NCI-H82 treated with DMSO at 0.1 percent for 48 hours (cell line): ENCODE data around the gene NTMT1.
"Not testable (repeated sequence)": the region's sequence is repeated elsewhere in the genome, so short reads cannot be mapped to it uniquely, and the experiment has no call there.

ENCODE experiments used
- DNase-seq: peaks from one replicate; lab custom pipeline; 2025; ENCODE audit not compliant: unreplicated experiment; lab: John Stamatoyannopoulos, UW

The NTMT1 gene, protein sequence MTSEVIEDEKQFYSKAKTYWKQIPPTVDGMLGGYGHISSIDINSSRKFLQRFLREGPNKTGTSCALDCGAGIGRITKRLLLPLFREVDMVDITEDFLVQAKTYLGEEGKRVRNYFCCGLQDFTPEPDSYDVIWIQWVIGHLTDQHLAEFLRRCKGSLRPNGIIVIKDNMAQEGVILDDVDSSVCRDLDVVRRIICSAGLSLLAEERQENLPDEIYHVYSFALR

DNA sequence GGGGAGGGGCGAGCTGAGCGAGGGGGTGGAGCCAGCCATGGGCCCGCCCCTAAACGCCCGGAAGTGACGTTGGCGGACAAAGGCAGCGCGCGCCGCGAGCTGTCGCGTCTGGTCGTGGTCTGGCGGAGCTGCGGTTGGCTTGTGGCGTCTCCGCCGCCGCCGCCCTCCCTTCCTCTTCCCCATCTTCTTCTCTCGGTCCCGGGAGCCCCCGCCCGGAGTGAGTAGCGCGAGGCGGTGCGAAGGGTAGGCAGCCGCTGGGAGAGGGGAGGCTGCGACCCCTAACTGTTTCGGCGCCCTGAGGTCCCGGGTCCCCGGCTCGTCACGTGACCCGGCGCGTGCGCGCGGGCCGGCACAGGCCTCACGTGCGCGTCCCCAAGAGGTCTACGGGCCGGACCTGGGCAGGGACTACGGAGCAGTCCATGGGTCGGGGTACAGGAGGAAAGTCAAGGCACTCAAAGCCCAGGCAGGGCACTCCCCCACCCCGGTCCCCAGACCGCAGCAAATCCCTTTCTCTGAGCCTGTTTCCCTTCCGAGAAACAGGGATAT is at the start of gene NTMT1:
NTMT1 (plus strand) TSS at position 85 of the 546 bp plus-strand sequence. CDS start 6,541 bp downstream, outside the sequence.
- peak; percentile 17 for DNase-seq

- DNase-seq, result no peak
These were observed 49.1 kb upstream of the NTMT1 start for GRCh38 chr9:129576546-129577543.

DNA sequence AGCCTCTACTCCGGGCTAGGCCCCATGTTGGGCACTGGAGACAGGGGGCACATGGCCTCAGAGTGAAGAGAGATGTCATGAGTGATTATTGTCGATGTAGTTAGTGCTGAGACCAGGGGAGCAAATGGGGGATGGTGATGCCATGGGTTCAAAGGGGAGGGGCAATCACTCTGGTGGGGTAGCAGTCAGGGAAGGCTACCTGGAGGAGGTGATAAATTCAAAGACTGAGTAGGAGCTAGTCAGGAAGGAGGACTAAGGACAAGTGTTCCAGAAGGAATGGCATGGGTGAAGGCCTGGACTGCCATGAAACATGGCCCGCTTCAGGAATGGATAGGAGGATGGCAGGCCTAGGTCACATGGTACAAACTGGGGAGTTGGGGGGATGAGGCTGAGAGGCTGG is 46.7 kb upstream of the NTMT1 start:
- DNase-seq, result no peak

DNA sequence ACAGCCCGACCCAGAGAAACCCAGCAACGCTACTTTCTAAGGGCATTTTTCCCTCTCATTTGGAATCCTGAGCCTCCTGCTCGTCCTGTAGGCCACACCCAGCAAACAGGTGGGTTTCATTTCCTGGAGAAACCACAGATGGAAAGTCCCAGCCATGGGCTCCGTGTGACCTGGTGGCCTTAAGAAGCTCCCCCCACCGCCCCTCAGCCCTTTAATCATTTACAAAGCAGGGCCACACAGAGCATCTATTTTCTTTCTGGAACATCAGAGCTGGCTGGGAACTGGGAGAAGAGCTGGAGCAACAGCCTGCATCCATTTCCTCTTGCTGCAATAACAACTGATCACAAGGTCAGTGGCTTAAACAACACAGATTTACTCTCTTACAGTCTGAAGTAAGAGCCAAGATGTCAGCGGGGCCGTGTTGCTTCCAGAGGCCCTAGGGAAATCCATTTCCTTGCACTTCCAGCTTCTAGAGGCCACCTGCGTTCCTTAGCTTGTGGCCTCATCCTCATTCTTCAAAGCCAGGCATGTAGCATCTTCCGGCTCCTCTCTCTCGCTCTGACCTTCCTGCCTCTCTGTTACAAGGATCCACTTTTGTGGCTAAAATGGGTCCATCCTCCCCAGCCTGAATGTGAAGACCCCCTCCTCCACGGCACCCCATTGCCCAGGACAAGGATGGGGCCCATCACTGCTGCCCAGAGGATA is 45.6 kb upstream of the NTMT1 start:
- no peak for DNase-seq

GRCh38 chr9:129581505-129582189 is 44.3 kb upstream of the NTMT1 start:
- no peak for DNase-seq

DNA sequence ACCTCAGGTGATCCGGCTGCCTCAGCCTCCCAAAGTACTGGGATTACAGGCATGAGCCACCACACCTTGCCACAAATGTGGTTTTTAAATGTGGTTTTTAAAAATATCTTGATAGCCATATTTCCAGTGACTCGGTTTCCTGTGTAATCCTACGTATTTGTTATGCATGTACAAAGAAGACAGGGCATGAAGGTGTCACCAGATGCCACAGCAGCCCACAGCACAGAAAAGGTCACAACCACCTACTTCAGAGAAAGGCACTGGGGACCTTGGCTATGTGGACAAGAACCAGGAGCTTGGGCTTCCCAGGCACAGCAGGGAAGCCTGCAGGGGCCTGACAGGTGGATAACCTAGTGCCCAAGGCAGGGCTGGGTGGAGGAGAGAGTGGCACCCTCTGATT is 43.1 kb upstream of the NTMT1 start:
- DNase-seq, result no peak

DNA sequence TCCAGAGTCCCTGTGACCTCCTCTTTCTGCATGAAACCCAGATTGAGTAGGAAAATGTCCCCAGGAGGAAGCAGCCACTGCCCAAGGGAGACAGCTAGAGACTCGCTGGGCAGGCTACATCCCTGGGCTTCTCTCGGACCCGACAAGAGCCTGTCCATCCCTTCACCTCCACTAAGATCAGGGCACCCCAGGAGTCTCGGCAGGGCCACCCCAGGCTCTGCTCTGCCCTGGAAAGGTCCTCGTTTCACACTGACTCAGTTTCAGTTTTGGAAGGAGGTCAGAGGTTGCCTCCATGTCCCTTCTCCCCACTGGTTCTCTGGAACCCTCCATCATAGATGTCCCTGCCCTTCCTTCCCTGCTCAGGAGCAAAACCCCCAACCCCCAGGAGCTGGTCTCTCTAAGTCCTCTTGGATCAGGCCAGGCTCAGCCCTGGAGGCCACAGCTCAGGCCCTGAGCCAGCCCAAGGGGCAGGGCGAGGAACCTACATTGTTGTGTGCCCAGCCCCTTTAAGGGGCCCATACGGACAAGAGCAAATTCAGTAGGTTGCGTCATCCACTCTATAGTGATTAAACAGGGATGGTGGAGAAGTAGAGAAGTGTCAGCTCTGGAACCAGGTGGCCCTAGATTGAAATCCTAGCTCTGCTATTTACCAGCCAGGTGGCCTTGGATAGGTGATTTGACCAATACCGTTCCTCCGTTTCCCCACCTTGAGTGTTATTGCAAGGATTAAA is 42.5 kb upstream of the NTMT1 start:
- DNase-seq, result no peak

GRCh38 chr9:129584136-129584535 is 41.8 kb upstream of the NTMT1 start:
- DNase-seq, result peak; percentile 48

DNA sequence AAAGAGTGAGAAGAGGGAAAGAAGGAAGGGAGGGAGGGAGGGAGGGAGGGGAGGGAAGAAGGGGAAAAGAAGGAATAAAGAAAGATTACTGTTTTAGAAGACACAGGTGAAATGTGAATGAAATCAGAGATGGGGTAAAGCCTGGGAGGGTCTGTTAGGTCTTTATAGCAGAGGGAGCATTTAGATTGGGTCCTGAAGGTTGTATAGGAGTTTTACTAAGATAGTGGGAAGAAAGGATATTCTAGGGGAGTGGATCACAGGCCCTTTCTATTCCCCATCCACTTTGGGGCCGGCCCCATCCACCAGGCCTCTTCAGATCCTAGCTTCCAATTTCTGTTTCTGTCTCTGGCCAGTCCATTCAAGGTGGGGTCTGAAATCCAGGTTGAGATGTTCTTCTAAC is 40.6 kb upstream of the NTMT1 start:
- no peak for DNase-seq

DNA sequence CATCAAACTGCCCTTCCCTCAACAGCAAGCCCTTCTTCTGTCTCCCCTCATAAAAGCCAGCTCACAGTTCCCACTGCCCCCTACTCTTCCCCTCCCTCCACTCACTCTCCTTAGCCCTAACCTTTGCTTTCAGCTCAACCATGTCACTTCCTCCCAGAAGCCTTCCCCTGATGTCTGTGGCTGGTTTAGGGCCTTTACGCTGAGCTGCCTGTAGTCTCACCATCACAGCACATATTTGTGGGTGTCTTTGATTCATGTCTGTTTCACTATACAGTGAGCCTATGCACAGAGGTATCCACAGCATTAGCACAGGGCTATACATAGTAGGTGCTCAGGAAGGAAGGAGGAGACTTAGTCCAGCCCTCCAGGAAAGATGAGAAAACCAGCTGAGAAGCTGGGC is 39.7 kb upstream of the NTMT1 start:
- no peak for DNase-seq

DNA sequence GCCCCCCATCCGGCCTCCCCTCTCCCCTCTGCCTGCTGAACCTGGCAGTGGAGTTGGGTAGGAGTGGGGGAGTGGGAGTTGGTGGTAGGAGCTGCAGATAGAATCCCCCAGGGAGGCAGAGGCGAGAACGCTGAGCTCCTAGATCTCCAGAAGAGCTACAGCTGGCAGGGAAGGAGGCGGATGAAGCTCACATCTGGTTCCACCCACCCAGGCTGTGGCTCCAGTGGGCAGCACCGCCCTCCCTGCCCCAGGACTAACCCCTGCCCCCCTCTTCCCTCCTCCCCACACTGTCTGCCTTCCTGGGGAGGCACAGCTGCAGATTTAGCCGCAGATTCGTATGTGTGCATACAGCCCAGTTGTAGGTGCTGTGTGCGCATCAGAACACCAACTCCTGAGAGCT is 39.3 kb upstream of the NTMT1 start:
- DNase-seq, result no peak

DNA sequence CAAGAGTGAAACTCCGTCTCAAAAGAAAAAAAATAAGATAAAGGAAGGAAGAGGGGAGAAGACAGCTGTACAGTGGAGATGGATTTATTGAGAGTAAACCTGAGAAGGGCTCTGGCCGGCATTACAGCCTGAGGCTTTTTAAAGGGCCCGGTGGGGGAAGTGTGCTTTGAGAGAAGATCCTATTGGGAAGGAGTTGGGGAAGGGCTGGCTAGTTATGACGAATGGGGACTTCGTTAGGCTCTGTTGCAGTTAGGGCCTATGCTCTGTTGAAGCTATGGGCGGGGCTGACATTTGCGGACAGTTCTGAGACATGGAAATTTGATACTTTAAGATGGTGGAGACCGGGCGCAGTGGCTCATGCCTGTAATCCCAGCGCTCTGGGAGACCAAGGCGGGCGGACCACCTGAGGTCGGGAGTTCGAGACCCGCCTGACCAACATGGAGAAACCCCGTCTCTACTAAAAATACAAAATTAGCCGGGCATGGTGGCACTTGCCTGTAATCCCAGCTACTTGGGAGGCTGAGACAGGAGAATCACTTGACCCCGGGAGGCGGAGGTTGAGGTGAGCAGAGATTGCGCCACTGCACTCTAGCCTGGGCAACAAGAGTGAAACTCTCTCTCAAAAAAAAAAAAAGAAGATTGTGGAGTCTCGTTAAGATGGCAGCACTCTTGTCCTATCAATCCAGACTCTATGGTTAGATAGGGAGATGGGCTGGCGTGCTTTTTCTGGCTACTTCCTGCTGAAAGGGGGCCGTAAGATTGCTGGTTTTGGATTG is 38.3 kb upstream of the NTMT1 start:
- DNase-seq, result peak; percentile 21

DNA sequence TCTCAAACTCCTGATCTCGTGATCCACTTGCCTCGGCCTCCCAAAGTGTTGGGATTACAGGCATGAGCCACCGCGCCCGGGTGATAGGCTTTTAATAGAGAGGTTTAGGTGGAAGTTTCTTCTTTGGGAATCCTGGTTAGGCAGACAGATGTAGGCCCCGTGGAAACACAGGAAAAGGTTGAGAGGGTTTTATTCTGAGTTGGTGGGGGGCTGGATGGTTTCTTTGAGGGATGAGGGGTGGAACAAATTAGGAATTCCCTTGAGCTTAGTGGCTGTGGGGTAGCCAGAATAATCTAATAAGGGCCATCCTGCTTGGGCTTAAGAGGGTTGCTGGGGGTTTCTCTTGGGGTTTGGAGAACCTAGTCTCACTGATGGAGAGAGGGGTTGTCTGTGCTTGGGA is 35.5 kb upstream of the NTMT1 start:
- peak; percentile 28 for DNase-seq

GRCh38 chr9:129591916-129592315 is 34.0 kb upstream of the NTMT1 start:
- DNase-seq, result no peak

GRCh38 chr9:129592790-129593189 is 33.2 kb upstream of the NTMT1 start:
- DNase-seq, result not testable (repeated sequence)

- no peak for DNase-seq
These were observed 31.3 kb upstream of the NTMT1 start for GRCh38 chr9:129594632-129595031.

DNA sequence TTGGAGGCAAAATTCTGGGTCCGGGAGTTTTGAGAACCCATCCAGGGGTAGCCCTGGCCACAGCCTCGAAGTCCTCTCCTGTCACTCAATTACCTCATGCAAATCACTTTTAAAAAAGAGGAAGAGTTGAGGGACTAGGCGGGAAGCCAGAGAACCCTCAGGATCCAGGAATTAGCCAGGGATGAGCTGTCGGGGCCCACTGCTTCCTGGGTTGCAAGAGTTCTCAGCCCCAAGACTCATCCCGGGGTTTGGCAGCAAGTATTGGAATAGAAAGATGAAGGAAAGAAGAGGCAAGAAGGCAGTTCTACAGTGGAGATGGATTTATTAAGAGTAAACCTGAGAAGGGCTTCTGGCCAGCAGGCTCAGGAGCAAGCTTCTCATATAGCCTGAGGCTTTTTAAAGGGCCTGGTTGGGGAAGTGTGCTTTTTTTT is 30.6 kb upstream of the NTMT1 start:
- DNase-seq, result no peak

- DNase-seq, result no peak
These were observed 29.9 kb upstream of the NTMT1 start for GRCh38 chr9:129595903-129596540.
